HG03108 (cell line): Measurements from ENCODE around the gene ZNF57.
"Not testable (repeated sequence)": the region's sequence is repeated elsewhere in the genome, so short reads cannot be mapped to it uniquely, and the experiment has no call there.

Experiments used
- ATAC-seq: cut with Tn5 transposase; IDR thresholded peaks from one replicate; pipeline ENCODE4 v1.9.1; 2021; ENCODE audit warnings: moderate library complexity; ENCODE audit not compliant: unreplicated experiment

ZNF57 gene

GRCh38 chr19:2890531-2890930 is 10.2 kb upstream of the ZNF57 start:
- not testable (repeated sequence) for ATAC-seq

GRCh38 chr19:2896694-2897093 is 4.0 kb upstream of the ZNF57 start:
- no peak for ATAC-seq

- no peak for ATAC-seq
These were observed 2.0 kb downstream of the ZNF57 start for GRCh38 chr19:2902590-2903218.

GRCh38 chr19:2903326-2903725 is 2.6 kb downstream of the ZNF57 start:
- ATAC-seq: not testable (repeated sequence)

- no peak for ATAC-seq
These were observed 5.3 kb downstream of the ZNF57 start for GRCh38 chr19:2905918-2906519.

GRCh38 chr19:2906631-2907195 is 6.0 kb downstream of the ZNF57 start:
- no peak for ATAC-seq

- no peak for ATAC-seq
These were observed 11.6 kb downstream of the ZNF57 start for GRCh38 chr19:2912306-2912705.

- ATAC-seq: no peak
These were observed 16.8 kb downstream of the ZNF57 start for GRCh38 chr19:2917275-2918184.

GRCh38 chr19:2922987-2923386 is 22.3 kb downstream of the ZNF57 start:
- ATAC-seq: no peak

- no peak for ATAC-seq
These were observed 22.8 kb downstream of the ZNF57 start for GRCh38 chr19:2923510-2923909.

GRCh38 chr19:2926341-2927031 is 25.8 kb downstream of the ZNF57 start:
- ATAC-seq: no peak

GRCh38 chr19:2927032-2927430 is 26.3 kb downstream of the ZNF57 start:
- no peak for ATAC-seq

GRCh38 chr19:2933490-2933910 is 32.8 kb downstream of the ZNF57 start:
- ATAC-seq: no peak

GRCh38 chr19:2935863-2936262 is 35.1 kb downstream of the ZNF57 start:
- not testable (repeated sequence) for ATAC-seq

GRCh38 chr19:2942928-2943640 is 42.4 kb downstream of the ZNF57 start:
- no peak for ATAC-seq

GRCh38 chr19:2944403-2944774 is 43.7 kb downstream of the ZNF57 start:
- no peak for ATAC-seq

- ATAC-seq: peak; percentile 93
These were observed 44.2 kb downstream of the ZNF57 start, which contains the start of gene ZNF77 for GRCh38 chr19:2944775-2945574. ZNF77 (minus strand) TSS chr19:2944971; CDS start chr19:2944840, 131 bp downstream.

GRCh38 chr19:2945575-2946184 is 45.0 kb downstream of the ZNF57 start:
- ATAC-seq: no peak

GRCh38 chr19:2949939-2950285 is 49.2 kb downstream of the ZNF57 start:
- no peak for ATAC-seq
